H1 (cell line): ENCODE results near the gene CMKLR1. TPM values are rescaled to one million over a fixed set of nuclear protein-coding genes. Genes with fewer than 3 reads are reported as not detected.

Experiments
- CTCF ChIA-PET: fragments of 300-600 bp; sonication (Branson Sonifier 250); formaldehyde crosslinking; loops from one replicate; lab custom pipeline; 2021; ENCODE audit not compliant: partially characterized antibody; lab: Charles Lee
- POLR2A ChIA-PET: fragments of 300-600 bp; sonication (Branson Sonifier 250); formaldehyde crosslinking; loops from one replicate; lab custom pipeline; 2021; ENCODE audit warnings: inconsistent platforms; ENCODE audit not compliant: partially characterized antibody; lab: Charles Lee
- DNase-seq, 2 experiments: peaks; one replicate each; pipeline versions ENCODE4 v3.0.0 to v3.0.0-alpha.2; 2010 to 2022; ENCODE audit warnings: low spot score in 2 of 2, low read depth in 1 of 2, mixed read lengths in 1 of 2
- FAIRE-seq: peaks from 2 replicates; lab custom pipeline; 2011; peaks lifted over from hg19 to GRCh38; lab: Jason Lieb, UNC
- H2AFZ ChIP-seq: 2 replicates; pipeline ENCODE4 v1.8.1; 2012; ENCODE audit warnings: low read length, inconsistent platforms
- H2AK5ac ChIP-seq: 2 replicates; pipeline ENCODE4 v1.6.1; 2013; ENCODE audit warnings: low read depth, low read length
- H2BK120ac ChIP-seq: replicated peaks from 2 replicates; pipeline ENCODE3; 2013; ENCODE audit warnings: low read depth, low read length, inconsistent platforms
- H2BK12ac ChIP-seq: 2 replicates; pipeline ENCODE4 v1.6.1; 2013; ENCODE audit warnings: low read depth, low read length
- H2BK15ac ChIP-seq: 2 replicates; pipeline ENCODE4 v1.6.1; 2013; ENCODE audit warnings: low read length
- H2BK20ac ChIP-seq: 2 replicates; pipeline ENCODE4 v1.6.1; 2013; ENCODE audit warnings: low read length
- H2BK5ac ChIP-seq: 2 replicates; pipeline ENCODE4 v1.6.1; 2013; ENCODE audit warnings: low read depth, low read length
- H3K14ac ChIP-seq: 2 replicates; pipeline ENCODE4 v1.6.1; 2013; ENCODE audit warnings: inconsistent platforms; ENCODE audit not compliant: insufficient read length
- H3K18ac ChIP-seq: 2 replicates; pipeline ENCODE4 v1.6.1; 2013; ENCODE audit warnings: low read length; ENCODE audit errors: extremely low read depth
- H3K23ac ChIP-seq: 2 replicates; pipeline ENCODE4 v1.6.1; 2013; ENCODE audit warnings: inconsistent platforms; ENCODE audit not compliant: insufficient read length
- H3K23me2 ChIP-seq: 2 replicates; pipeline ENCODE4 v1.6.1; 2013; ENCODE audit warnings: low read depth, low read length
- H3K27ac ChIP-seq: 2 replicates; pipeline ENCODE4 v1.6.1; 2011; ENCODE audit warnings: low read depth, low read length, inconsistent platforms
- H3K27me3 ChIP-seq, 4 experiments: replicated peaks in 1 of 4; 1 replicate in 1 of 4; 2 replicates in 3 of 4; pipeline versions ENCODE4 v1.6.1 to v1.8.1; 2011 to 2013; ENCODE audit warnings: low read length in 3 of 4, mild to moderate bottlenecking in 3 of 4, inconsistent platforms in 2 of 4, mixed read lengths in 2 of 4, moderate library complexity in 1 of 4; ENCODE audit not compliant: control insufficient read depth in 3 of 4, insufficient read depth in 3 of 4; ENCODE audit errors: extremely low read depth in 1 of 4
- H3K36me3 ChIP-seq, 4 experiments: 2 replicates each; pipeline versions ENCODE4 v1.6.1 to v1.8.1; 2011 to 2013; ENCODE audit warnings: mild to moderate bottlenecking in 4 of 4, low read length in 3 of 4, moderate library complexity in 2 of 4, control low read depth in 1 of 4, inconsistent platforms in 1 of 4; ENCODE audit not compliant: insufficient read depth in 4 of 4, control insufficient read depth in 2 of 4
- H3K4ac ChIP-seq: replicated peaks from 2 replicates; pipeline ENCODE3; 2013; ENCODE audit warnings: low read length, low read depth, mixed read lengths, inconsistent platforms; ENCODE audit not compliant: insufficient read length
- H3K4me1 ChIP-seq, 4 experiments: replicated peaks in 1 of 4; 1 replicate in 1 of 4; 2 replicates in 3 of 4; pipeline versions ENCODE4 v1.6.1 to v1.8.1; 2011 to 2013; ENCODE audit warnings: low read length in 3 of 4, inconsistent platforms in 2 of 4, mixed read lengths in 1 of 4; ENCODE audit not compliant: insufficient read depth in 4 of 4, control insufficient read depth in 3 of 4
- H3K4me2 ChIP-seq, 2 experiments: 2 replicates each; pipeline versions ENCODE4 v1.6.1 to v1.8.1; 2011 to 2013; ENCODE audit warnings: low read depth in 2 of 2, low read length in 2 of 2, control low read depth in 1 of 2, inconsistent platforms in 1 of 2, mild to moderate bottlenecking in 1 of 2; ENCODE audit not compliant: insufficient read depth in 1 of 2
- H3K4me3 ChIP-seq, 4 experiments: fragments of 200-600, 300-600 bp in 1 of 4; sonication (generic), shearing (Covaris generic), sonication (Bioruptor Twin) in 1 of 4; 2 replicates each; pipeline versions ENCODE4 v1.5.1 to v1.8.1; 2011 to 2016; ENCODE audit warnings: low read length in 4 of 4, low read depth in 3 of 4, control low read depth in 2 of 4, inconsistent platforms in 2 of 4, mild to moderate bottlenecking in 2 of 4, mixed read lengths in 1 of 4, moderate library complexity in 1 of 4; ENCODE audit not compliant: insufficient read depth in 2 of 4; ENCODE audit errors: extremely low read depth in 1 of 4
- H3K56ac ChIP-seq: replicated peaks from 2 replicates; pipeline ENCODE3; 2013; ENCODE audit warnings: low read depth, mild to moderate bottlenecking, mixed read lengths, low read length, inconsistent platforms; ENCODE audit not compliant: insufficient read length
- H3K79me1 ChIP-seq: 2 replicates; pipeline ENCODE4 v1.6.1; 2013; ENCODE audit warnings: low read depth, low read length, control low read depth
- H3K79me2 ChIP-seq, 2 experiments: 2 replicates each; pipeline versions ENCODE4 v1.6.1 to v1.8.1; 2012 to 2013; ENCODE audit warnings: low read length in 2 of 2, mild to moderate bottlenecking in 2 of 2, inconsistent platforms in 1 of 2; ENCODE audit not compliant: insufficient read depth in 2 of 2, control insufficient read depth in 1 of 2
- H3K9ac ChIP-seq, 4 experiments: replicated peaks in 1 of 4; 1 replicate in 1 of 4; 2 replicates in 3 of 4; pipeline versions ENCODE4 v1.6.1 to v1.8.1; 2011 to 2013; ENCODE audit warnings: low read depth in 3 of 4, low read length in 3 of 4, control low read depth in 2 of 4, mild to moderate bottlenecking in 2 of 4, moderate library complexity in 2 of 4, inconsistent platforms in 1 of 4; ENCODE audit errors: extremely low read depth in 1 of 4
- H3K9me3 ChIP-seq, 2 experiments: 2 replicates each; pipeline versions ENCODE4 v1.6.1 to v1.8.1; 2012 to 2013; ENCODE audit warnings: mild to moderate bottlenecking in 2 of 2, moderate library complexity in 2 of 2, control low read depth in 1 of 2, inconsistent platforms in 1 of 2, low read depth in 1 of 2, low read length in 1 of 2, mixed read lengths in 1 of 2; ENCODE audit not compliant: insufficient read depth in 2 of 2
- H4K20me1 ChIP-seq, 2 experiments: replicated peaks in 1 of 2; 2 replicates each; pipeline versions ENCODE3 to v1.8.1; 2011 to 2013; ENCODE audit warnings: inconsistent platforms in 2 of 2, low read length in 2 of 2, mild to moderate bottlenecking in 1 of 2; ENCODE audit not compliant: insufficient read depth in 2 of 2, control insufficient read depth in 1 of 2
- H4K5ac ChIP-seq: 2 replicates; pipeline ENCODE4 v1.6.1; 2013; ENCODE audit warnings: low read length, low read depth, mixed read lengths, inconsistent platforms; ENCODE audit not compliant: insufficient read length
- H4K8ac ChIP-seq: 2 replicates; pipeline ENCODE4 v1.8.0; 2013; ENCODE audit warnings: mild to moderate bottlenecking, moderate library complexity, low read length, inconsistent platforms; ENCODE audit not compliant: insufficient read depth; ENCODE audit errors: extremely low read depth
- H4K91ac ChIP-seq: replicated peaks from 2 replicates; pipeline ENCODE3; 2013; ENCODE audit warnings: low read length, mixed read lengths, inconsistent platforms; ENCODE audit not compliant: insufficient read length
- BCL11A ChIP-seq, 2 experiments: IDR thresholded peaks; one replicate each; pipeline ENCODE4 v1.6.1; 2011; ENCODE audit warnings: low read depth in 2 of 2, low read length in 2 of 2, mild to moderate bottlenecking in 2 of 2
- CTBP2 ChIP-seq: IDR thresholded peaks from 2 replicates; pipeline ENCODE4 v1.7.0; 2011; ENCODE audit warnings: borderline replicate concordance, mild to moderate bottlenecking, moderate library complexity, mixed read lengths, low read length; ENCODE audit not compliant: insufficient read depth, insufficient read length
- FOSL1 ChIP-seq: IDR thresholded peaks from 2 replicates; pipeline ENCODE4 v1.6.1; 2011; ENCODE audit warnings: mild to moderate bottlenecking, low read depth, low read length, moderate library complexity; ENCODE audit not compliant: insufficient read depth
- HDAC2 ChIP-seq, 2 experiments: fragments of 300-600 bp in 1 of 2; sonication (generic) in 1 of 2; IDR thresholded peaks; 2 replicates each; pipeline ENCODE4 v1.6.1; 2011 to 2012; ENCODE audit warnings: low read depth in 2 of 2, low read length in 2 of 2, mild to moderate bottlenecking in 2 of 2, moderate library complexity in 2 of 2, borderline replicate concordance in 1 of 2, inconsistent platforms in 1 of 2
- HDAC6 ChIP-seq: IDR thresholded peaks from one replicate; pipeline ENCODE4 v1.7.1; 2012; ENCODE audit warnings: low read depth, mild to moderate bottlenecking, inconsistent platforms, low read length, moderate library complexity
- KDM1A ChIP-seq: fragments of 200-600, 300-600 bp; sonication (generic); IDR thresholded peaks from 2 replicates; pipeline ENCODE4 v1.7.1; 2016; ENCODE audit warnings: mild to moderate bottlenecking, low read length, borderline replicate concordance
- POU5F1 ChIP-seq: IDR thresholded peaks from 2 replicates; pipeline ENCODE4 v1.6.1; 2011; ENCODE audit warnings: low read depth, mild to moderate bottlenecking, low read length, moderate library complexity
- SP2 ChIP-seq: IDR thresholded peaks from 2 replicates; pipeline ENCODE4 v1.6.1; 2012; ENCODE audit warnings: mild to moderate bottlenecking, low read length, inconsistent platforms
- SP4 ChIP-seq: IDR thresholded peaks from 2 replicates; pipeline ENCODE4 v1.6.1; 2012; ENCODE audit warnings: low read length, inconsistent platforms
- WGBS, 2 experiments: shearing (Covaris generic) in 1 of 2; methylation state at CpG; one replicate each; pipeline versions ENCODE4 v1.1.6 to v1.1.7; 2013 to 2015; ENCODE audit warnings: low lambda C conversion rate in 2 of 2, mixed read lengths in 2 of 2, inconsistent platforms in 1 of 2, low coverage in 1 of 2, missing lambda C conversion rate in 1 of 2; ENCODE audit not compliant: insufficient replicate concordance in 2 of 2, insufficient coverage in 1 of 2, insufficient read length in 1 of 2; ENCODE audit errors: extremely low coverage in 1 of 2, missing lambda C conversion rate in 1 of 2; 5-methylcytosine and 5-hydroxymethylcytosine counted together
- polyA plus RNA-seq, 7 experiments: library from polyadenylated mRNA; depleted of rRNA in 3 of 7; stranded (reverse) in 5 of 7; unstranded in 2 of 7; fragments of >200 nt in 5 of 7; fragments of 200-250 nt in 2 of 7; gene quantifications; 1 replicate in 5 of 7; 2 replicates in 1 of 7; 4 replicates in 1 of 7; pipeline versions ENCODE4 v1.2.1 to v1.2.3, GENCODE V29; 2011 to 2013; ENCODE audit warnings: missing spikeins in 2 of 7, mixed read lengths in 2 of 7
- total RNA-seq: library from RNA; stranded (reverse); fragmentation: NEBNext Ultra II Directional; extraction: Animal tissue kit (Norgen Biotek cat#: 25700); gene quantifications from 2 replicates; pipeline ENCODE4 v1.2.1, GENCODE V29; 2021

The CMKLR1 gene
- total and polyA plus RNA-seq, 2 of the 8 experiments (the other 6 are each of a cell fraction or from before 2014, with no cell fraction given): 2.1 to 2.8 TPM

- no peak overlapping the region for H2BK5ac ChIP-seq
- no peak overlapping the region for H4K5ac ChIP-seq
- 86% methylated on average over 3 of the region's 3 CpGs; no CpG with 5 or more reads in 1 of the 2 experiments for WGBS, 2 experiments
- H3K27me3 ChIP-seq: no peaks in the 10 kb centered on the region
- H4K8ac ChIP-seq: no peak overlapping the region
- H3K18ac ChIP-seq: no peak overlapping the region
- POLR2A ChIA-PET: no interaction called here
- H3K27ac ChIP-seq: no peak overlapping the region
- no peak overlapping the region for H2BK20ac ChIP-seq
- no peak overlapping the region for H3K14ac ChIP-seq
- no peak overlapping the region for H3K23ac ChIP-seq
- H2BK120ac ChIP-seq: no peak overlapping the region
- FAIRE-seq (no peak), DNase-seq (no peak)
- no peak overlapping the region for H2BK12ac ChIP-seq
- CTCF ChIA-PET: interaction anchor here (0.5 to 2.6 kb wide), 6 partner anchors 15 to 1307 kb away, joined by 3 to 11 read pairs (median 3); no protein-coding TSS in a partner anchor
- H3K23me2 ChIP-seq: no peaks in the 10 kb centered on the region
- peaks cover 0 to 4% (median under 1%) of the 10 kb centered on the region in 4 experiments; a peak in 2 of 7 replicates for H3K4me1 ChIP-seq
- H3K36me3 ChIP-seq: no peaks in the 10 kb centered on the region
- no peaks in the 10 kb centered on the region for H3K79me1 ChIP-seq
- no peak overlapping the region for H4K91ac ChIP-seq
- H3K4me2 ChIP-seq: no peak overlapping the region
- no peak overlapping the region for H3K4ac ChIP-seq
- H3K4me3 ChIP-seq: no peak overlapping the region
- H2AK5ac ChIP-seq: no peak overlapping the region
- no peaks in the 10 kb centered on the region for H4K20me1 ChIP-seq
- no peak overlapping the region for H3K9ac ChIP-seq
- H3K79me2 ChIP-seq: no peaks in the 10 kb centered on the region
- no peak overlapping the region for H2BK15ac ChIP-seq
- no peak overlapping the region for H2AFZ ChIP-seq
- no peak overlapping the region for H3K56ac ChIP-seq
- H3K9me3 ChIP-seq: no peaks in the 10 kb centered on the region
- TF ChIP-seq CTBP2 (no peak), SP2 (no peak), POU5F1 (no peak), HDAC2 (IDR thresholded peaks at IDR 0.05; ENCODE audit: borderline replicate concordance in 1 of 2, low read depth in 2 of 2, low read length in 2 of 2) (no peak), FOSL1 (no peak), BCL11A (IDR thresholded peaks at IDR 0.05; ENCODE audit: low read depth in 2 of 2, low read length in 2 of 2) (no peak), HDAC6 (no peak), KDM1A (no peak), SP4 (no peak)
These were observed 42.2 kb downstream of the CMKLR1 start for GRCh38 chr12:108296945-108297344.
